SHP77 (cell line): ENCODE results near the gene UBE2G2.

ENCODE experiments used
- DNase-seq, 2 experiments: peaks; one replicate each; lab custom pipeline; 2025; lab: John Stamatoyannopoulos, UW

UBE2G2 gene

DNA sequence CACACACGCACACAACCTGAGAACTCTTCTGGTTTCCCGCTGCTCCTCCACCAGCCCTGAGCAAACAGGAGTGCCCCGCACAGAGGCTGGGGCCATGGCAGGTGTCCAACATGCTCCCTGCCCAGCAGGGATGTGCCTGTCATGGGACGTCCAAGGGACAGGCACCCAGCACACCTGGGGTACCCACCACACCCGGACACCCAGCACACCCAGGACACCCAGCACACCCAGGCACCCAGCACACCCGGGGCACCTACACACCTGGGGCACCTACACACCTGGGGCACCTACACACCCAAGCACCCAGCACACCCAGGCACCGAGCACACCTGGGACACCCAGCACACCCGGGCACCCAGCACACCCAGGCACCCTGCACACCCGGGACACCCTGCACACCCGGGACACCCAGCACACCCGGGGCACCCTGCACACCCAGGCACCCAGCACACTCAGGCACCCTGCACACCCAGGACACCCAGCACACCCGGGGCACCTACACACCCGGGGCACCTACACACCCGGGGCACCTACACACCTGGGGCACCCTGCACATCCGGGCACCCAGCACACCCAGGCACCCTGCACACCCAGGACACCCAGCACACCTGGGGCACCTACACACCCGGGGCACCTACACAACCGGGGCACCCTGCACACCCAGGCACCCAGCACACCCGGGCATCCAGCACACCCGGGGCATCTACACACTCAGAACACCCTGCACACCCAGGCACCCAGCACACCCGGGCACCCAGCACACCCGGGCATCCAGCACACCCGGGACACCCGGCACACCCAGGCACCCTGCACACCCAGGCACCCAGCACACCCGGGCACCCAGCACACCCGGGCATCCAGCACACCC lies 37.9 kb downstream of the UBE2G2 start:
- no peak for DNase-seq

DNA sequence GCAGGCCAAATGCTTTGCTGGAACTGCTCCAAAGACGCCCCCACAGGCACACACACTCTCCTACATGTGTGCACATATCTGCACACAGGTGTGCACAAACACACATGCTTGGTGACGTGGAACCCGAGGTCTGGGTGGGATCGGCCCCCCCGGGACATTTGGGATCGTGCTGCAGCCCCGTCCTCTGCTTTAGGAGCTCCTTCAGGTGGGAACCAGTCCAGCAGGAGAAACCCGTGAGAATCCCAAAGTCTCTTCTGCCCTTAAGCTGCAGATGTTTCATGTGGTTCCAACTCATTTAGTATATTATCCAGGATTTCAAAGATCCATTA lies 38.6 kb downstream of the UBE2G2 start:
- no peak for DNase-seq

GRCh38 chr21:44762221-44763049 lies 39.2 kb downstream of the UBE2G2 start:
- no peak for DNase-seq

DNA sequence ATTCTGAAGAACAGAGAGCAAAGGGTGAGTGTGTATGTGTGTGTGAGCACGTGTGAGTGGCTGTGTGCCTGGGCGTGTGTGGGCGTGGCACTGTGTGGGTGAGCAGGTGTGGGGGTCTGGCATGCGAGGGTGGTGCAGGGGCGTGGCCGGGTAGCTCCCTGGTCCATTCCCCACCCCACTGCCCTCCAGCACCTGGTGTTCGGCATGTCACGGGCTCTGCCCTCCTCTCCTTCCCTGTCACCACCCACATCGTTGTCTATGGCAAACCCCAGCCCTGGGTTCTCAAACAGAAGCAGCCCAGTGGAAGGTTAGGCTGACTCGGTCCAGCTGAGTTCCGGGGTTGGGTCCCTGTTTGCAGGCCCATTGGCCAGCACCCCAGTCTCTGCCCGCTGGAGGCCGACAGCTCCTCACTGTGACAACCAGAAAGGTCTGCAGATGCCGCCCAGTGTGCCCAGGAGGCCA lies 39.8 kb downstream of the UBE2G2 start:
- DNase-seq, result no peak

DNA sequence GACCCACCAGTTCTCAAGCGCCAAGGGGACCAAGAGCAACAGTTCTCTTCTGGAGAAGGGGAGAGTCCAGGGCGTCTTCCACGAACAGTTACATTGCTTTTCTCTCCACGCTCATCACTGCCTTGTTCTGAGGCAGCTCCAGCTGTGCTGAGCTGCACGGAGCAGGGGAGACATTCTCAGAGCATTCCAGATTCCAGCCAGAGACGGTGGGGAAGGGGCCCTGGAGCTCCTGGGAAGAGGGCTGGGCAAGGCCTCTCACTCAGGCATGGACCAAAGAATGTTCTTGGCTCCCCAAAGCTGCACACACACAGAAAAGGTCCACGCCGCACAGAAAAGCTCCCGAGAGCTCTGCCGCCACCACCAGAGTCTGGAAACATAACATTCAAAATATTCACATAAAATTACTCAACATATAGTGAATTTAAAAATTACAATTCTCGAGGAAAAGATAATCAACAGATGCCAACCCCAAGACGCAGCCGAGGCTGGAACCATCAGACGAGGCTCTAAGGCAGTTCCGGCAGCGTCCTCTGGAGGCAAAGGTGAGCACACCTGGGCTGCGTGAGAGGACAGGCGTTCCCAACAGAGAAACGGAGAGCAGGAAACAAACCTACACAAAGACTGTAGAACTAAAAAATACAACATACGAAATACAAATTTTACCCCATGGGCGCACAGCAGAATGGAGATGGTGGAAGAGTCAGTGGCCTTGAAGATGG lies 40.5 kb downstream of the UBE2G2 start:
- peak; percentile 34 to 65 for DNase-seq

GRCh38 chr21:44760376-44760775 lies 41.2 kb downstream of the UBE2G2 start:
- DNase-seq, result no peak

GRCh38 chr21:44759628-44760285 lies 41.9 kb downstream of the UBE2G2 start:
- no peak for DNase-seq

GRCh38 chr21:44758781-44759627 lies 42.6 kb downstream of the UBE2G2 start:
- no peak for DNase-seq

DNA sequence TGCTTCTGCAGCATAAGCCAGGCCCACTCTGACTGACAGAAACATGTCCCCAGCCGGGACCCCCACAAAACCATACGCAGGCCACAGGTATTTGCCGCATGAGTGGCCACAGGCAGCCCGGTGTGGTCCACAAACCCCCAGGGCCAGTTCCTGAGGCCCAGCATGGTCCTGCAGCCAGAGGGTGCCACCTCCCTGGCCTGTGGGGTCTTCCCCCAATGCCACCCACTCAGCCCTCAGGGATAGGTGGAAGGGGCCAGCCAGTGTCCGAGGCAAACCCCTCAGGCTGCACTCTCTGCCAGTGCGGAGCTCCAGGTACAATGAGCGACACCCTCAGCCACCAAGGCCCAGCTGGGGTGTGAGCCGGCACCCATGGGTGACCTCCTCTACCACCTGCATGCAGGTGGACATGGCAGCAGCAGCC lies 43.5 kb downstream of the UBE2G2 start:
- no peak for DNase-seq

DNA sequence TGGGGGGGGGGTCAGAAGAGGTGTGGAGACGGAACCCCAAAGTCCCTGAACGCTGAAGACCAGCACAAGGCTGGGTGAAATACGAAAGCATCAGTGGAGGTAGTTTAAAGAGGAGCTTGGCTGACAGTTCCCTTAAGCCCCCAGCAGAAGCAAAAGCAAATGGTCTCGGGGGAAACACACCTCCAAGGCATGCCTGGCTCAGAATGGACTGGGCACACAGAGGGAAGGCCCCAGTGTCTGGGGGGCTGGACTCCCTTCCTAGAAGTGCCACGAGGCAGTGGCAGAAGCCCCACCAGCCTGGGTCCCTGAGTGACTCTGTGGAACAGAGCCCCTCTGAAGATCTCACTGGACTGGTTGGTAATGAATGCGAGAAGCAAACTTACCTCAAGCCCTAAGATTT lies 43.9 kb downstream of the UBE2G2 start:
- no peak for DNase-seq

DNA sequence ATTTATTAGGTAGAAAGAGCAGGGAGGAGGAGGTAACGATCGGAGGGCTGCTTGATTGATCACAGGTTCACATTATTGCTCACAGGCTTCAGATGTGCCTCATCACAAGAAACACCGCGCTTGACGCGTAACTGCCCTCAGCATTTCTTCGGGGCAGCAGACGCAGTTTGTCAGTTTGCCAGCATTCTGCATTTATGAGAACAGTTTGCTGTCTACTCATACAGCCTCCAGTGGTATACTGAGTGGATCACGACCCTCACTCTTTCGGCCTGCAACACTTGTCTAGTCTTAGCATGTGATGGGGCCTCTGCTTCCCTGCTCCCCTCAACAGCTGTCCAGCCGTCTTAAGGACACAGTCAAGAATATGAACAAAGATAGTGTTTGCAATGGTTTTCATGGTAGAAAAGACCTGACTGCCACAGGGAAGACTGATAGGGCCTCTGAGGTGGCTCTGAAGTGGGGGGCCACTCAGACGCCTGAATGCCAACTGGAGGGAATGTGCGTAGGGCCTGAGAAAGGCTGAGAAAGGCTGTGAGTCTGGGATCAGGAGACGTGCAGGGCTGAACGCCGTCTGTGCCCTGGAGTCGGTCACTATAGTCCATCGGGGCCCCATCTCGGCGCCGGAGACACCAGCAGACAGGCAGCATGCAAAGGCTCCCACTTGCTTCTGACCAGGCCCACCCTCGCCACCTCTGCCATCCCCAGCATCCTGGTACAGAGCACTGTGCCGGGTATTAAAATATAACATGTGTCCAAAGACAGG lies 45.0 kb downstream of the UBE2G2 start:
- DNase-seq, result no peak

- no peak for DNase-seq
These were observed 46.4 kb downstream of the UBE2G2 start for GRCh38 chr21:44755227-44755626.

GRCh38 chr21:44753357-44753756 lies 48.3 kb downstream of the UBE2G2 start:
- no peak for DNase-seq

GRCh38 chr21:44752671-44753235 lies 48.9 kb downstream of the UBE2G2 start:
- no peak for DNase-seq

GRCh38 chr21:44751799-44752636 lies 49.6 kb downstream of the UBE2G2 start:
- no peak for DNase-seq

DNA sequence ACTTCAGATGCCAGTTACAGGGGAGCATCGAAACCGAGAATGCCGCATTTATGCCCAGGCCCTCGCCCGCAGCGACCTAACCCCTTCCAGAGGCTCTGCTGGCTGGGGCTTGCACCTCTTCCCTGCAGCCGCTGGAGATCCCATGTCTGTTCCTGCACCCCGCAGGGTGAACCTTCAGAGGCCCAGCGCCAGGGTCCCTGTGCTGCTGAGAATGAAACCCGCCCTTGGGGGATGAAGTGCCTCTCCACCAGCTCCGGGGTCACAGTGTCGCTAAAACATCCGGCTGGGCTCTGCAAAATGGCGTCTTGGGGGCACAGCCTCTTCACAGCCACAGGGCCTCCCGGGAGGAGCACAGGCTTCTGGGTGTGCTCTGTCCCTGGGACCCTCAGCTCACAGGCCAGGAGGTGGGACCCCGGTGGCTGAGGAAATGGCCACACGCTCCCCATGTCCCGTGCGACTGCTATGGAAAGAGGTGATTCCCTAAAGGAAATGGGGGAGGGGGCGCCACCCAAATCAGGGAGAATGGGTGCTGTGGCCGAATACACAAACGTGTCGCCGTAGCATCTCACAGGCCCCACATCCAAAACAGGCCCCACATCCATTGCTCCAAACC lies 50.3 kb downstream of the UBE2G2 start:
- DNase-seq, result no peak

GRCh38 chr21:44750675-44751025 lies 51.0 kb downstream of the UBE2G2 start:
- DNase-seq, result no peak
